Retina (tissue), 1 donor: ENCODE measurements around the gene IRAK1.

Experiments
- DNase-seq: peaks from one replicate; pipeline ENCODE4 v3.0.0-alpha.2; 2016

IRAK1 gene

DNA sequence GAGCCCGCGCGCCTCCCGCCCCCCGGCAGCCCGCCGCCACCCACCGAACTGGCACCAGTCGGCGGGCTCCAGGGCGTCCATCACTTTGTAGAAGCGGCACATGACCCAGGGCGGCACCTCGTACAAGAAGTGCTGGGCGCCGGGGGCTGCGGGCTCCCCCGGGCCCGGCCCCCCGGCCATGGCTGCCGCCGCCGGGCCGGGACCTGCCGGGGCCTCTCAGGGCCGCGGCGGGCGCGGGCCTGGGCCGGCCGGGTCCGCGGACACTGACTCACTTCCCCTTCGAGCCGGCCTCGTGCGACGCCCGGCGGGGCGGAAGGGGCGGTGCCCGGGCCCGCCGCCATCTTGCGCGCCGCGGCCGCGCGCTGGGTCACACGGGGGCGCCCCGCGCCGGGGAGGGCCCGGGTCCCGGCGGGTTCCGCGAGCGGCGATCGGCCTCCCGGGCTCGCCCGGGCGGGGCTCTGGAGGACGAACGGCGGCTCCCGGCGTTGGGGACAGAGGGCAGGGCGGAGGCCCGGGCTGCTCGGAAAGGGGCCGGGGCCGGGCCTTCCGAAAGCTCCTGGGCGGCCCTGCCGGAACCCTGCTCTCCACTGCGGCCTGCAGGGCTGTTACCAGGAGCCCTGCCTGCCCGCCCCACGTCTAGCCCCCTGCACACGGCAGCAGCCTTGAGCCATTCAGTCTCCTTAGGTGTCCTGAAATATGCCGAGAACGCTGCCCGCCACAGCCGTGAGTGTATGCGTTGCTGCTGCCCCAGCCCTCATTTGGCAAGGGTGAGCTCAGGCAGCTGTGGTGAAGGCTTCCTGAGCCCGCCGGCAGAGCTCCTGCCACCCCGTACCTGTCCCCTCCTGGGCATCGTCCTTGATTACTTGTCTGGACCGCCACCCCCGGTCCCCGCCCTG, at the start of gene IRAK1:
TSS of gene IRAK1 (minus strand) at position 270 of the 896 bp plus-strand sequence. CDS start at position 180, 90 bp downstream.
- DNase-seq = peak; percentile 49

DNA sequence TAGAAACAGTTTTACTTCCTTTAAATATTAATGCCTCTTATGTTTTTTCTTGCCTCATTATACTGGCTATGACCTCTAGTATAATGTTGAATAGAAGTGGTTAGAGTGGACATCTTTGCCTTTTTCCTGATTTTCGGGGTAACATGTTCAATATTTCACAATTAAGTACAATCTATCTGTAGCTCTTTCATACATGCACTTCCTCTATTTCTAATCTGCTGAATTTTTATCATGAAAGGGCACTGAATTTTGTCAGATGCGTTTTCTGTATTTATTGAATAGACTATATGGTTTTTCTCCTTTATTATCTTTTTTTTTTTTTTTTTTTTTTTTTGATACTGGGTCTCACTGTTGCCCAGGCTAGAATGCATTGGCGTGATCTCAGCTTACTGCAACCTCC, 48.9 kb upstream of the IRAK1 start:
- DNase-seq = no peak

DNA sequence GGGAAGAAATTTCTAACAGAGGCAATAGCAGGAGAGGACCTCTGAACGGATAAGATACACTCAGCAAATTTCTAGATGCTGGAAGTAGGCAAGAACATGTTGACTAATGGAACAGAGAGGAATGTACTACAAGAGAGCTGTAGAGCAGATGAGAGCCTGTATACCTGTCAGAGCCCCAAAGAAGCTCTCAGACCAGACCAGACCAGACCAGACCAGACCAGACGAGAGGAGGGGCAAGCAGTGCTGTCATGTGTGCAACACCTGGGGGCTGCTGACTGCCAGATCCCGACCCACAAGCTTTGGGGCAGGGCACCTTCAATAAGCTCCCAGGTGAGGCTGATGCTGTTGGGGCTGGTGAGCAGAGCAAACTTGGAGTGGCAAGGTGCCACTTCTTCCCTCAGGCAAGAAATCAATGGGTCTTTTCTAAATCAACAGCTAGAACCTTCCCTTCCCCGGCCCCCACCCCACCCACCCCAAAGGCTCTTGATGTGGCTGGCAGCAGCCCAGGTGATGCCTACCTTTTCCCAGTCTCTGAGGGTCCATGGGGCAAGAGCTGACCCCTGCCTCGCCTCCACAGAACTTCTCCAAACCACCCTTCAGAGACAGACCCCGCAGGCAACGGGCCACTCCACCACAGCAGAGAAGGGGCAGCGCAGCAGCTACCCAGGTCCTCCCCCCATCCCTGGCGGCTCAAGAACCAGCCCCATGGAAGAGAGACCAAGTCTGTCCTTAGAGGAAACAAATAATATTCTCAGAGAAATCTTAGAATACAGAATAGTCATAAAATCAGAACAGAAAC, 45.1 kb upstream of the IRAK1 start:
- no peak for DNase-seq

DNA sequence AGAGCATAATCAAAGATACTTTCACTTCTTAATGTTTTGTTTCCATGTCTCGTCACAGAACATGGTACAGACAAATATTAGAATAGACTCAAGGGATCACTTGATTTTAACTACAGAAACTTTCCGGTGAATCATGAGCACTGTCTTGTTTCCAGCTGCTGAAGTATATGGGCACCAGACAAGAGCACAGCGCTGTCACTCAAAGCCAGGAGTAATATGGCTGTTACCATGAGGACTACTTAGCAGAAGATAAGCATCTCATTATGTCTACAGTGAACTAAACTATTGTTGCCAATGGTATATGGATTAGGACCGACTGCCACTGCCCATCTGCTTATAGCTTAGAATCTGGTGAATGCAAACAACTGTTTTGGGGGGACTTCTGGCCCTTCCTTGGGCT, 43.5 kb upstream of the IRAK1 start:
- no peak for DNase-seq

DNA sequence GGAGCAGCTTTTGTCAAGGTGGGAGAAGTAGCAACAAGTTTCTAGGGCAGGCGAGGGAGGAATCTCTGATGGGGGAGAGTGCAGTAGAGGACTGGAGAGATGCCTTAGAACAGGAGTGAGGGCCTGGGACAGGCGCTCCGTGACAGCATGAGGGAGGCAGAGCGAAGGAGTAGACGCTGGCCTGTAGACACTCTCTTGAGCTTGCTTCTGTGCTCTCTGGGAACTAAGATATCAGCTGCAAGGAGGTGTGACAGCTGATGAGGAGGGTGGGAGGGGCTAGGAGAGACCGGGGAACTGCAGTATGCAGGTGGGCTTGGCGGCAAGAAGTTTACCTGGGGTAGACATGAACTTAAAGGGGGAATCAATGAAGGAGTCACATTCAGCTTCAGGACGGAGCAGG, 42.1 kb upstream of the IRAK1 start:
- DNase-seq = no peak

DNA sequence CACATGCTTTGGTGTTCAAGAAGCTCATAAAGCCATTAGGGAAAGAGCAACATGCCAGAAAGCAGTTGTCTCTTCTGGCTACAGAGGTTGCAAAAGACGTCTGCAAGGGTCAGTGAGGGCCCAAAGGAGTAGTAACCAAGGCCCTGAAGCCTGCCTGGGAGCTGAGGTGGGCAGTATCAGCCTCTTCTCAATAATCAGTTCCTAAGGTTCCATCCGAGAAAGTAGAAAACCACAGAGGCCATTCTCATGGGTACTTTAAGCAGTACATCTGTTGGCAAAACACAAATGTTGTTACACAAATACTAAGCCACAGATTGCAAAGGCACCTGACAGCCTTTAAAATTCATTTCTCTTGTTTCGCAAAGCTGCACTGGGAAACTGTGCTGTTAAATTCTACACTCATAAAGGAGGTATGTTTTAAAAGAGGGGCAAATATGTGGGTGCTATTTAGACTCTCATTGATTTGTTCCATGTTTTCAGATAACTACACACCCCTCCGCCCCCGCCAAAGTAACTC, 40.1 kb upstream of the IRAK1 start:
- DNase-seq = no peak

DNA sequence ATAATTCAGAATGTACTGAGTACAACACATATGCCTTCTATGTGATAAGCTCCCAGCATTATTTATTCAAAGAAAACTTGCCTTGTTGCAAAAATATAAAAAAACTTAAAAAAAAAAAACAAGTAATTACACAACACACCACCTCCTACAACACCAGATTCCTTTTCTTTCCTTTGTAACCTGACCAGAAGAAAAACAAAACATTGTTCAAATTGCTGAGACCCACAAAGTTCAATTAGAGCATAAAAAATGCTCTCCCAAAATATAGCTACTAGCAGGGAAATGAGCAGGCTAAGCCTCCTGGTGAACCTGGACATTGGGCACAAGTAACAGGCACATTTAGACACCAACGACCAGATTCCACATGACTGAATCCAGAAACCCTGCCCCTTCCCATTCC, 39.5 kb upstream of the IRAK1 start:
- no peak for DNase-seq

DNA sequence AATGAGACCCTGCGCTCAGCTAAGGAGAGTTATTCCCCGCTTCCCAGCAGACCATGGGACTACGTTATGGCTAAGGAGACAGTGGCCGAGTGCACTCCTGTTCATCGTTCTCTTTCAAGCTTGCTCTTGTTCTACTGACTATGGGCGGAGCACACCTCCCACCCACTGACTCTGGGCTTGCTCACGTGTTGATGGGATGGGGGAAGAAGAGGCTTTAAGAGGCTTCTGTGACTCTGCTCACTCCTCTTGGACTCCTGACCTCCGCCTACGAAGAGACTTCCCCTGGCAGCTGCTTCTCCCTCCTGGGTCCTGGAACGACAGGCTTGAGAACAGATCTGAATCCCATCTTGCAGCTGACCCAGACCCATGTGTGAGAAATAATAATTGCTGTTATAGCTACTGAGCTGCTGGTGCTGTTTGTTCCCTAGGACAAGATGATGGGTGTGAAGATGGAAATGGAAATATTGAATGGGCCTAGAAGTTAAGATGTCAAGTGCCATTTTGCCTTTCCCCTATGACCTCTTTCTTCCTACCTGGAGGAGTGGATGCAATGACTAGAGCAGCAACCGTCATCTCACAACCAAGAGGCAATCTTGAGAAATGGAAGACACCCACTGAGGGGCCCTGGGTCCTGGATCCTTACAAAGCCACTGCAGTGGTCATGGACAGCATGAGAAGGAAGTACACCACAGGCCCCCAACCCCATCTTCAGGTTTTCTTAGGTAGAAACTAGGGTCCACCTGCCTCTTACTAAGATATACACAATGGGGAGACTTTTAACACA, 38.7 kb upstream of the IRAK1 start:
- DNase-seq = no peak

DNA sequence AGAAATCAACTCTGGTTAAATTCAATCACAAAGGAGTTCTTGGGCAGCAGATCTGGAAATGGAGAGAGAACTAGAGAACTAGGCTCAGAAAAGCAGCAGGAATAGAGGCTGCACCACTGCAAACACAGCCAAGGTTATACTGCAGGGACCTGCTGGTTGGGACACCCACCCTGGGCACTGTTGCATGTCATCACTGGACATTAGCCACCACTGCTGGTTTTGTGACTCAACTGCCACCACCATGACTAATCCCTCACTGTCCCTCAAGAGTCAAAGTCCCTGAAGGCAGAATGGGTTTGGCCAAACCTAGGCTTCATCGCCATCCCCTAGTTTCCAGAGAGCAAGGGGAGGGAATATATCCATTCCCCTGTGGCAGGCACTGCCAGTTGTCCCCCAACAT, 38.1 kb upstream of the IRAK1 start:
- no peak for DNase-seq

DNA sequence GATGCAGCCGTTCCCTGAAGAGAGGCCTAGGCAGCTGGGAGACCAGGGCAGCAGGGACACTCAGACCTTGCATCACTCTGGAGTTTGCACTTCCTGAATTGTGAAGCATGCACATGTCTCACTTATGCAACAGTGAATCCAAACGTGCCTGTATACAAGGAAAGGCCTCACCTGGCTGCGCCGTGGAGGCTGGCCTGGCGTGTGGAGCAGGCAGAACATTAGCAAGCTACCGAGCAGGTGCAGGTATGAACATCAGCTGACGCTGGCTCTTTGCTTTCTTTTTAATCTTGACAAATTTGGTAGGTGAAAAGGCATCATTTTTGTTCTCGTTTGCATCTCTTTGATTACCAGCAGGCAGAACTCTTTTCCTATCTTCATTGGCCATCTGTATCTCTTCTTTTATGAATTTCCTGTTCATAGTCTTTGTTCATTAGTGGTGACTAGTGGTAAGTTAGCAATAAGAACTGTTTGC, 37.1 kb upstream of the IRAK1 start:
- DNase-seq = no peak

DNA sequence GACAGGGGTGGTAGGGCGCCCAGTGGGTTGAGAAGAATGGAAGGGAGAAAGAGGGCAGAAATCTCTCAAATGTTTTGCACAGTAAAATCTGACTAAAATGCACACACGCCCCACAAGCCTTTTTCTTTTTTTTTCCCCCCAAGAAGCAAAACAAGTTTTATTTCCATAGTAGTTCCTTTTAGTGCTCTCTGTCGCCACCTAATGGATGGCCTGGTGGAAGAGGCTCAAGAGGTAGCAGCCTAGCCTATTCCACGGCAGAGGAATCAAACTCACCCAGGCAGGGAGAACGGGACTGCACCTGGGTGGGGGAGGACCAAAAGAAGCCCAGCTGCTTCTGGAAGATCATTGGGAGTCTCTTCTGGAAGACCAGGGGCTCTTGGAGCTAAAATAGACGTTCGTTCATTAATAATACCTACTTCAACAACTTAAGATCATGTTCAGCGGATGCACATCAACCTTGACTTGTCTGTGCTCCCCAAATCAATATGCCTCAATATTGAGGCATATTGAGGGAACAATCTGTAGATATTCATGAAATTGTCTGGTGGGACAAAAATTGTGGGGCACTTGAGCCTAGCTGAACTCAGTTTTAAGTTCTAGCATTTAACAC, 31.6 kb upstream of the IRAK1 start:
- DNase-seq = peak; percentile 54

DNA sequence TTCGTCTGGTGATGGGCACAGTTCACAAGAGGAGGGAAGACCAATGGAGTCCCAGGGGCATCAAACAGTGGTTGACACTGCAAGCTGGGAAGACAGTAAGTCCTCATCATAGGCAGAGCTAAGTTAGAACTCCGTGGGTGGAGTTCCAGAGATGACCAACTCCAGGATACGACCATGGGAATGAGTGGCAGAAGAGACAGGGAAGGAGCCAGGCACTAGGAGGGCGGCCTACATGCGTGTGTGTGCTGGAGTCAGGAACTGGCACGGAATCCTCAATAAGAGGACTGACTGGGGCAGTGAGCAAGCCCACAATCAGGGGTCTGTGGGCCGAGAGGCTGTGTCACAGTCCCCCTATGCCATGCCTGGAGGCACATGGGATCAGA, 30.4 kb upstream of the IRAK1 start:
- DNase-seq = no peak

DNA sequence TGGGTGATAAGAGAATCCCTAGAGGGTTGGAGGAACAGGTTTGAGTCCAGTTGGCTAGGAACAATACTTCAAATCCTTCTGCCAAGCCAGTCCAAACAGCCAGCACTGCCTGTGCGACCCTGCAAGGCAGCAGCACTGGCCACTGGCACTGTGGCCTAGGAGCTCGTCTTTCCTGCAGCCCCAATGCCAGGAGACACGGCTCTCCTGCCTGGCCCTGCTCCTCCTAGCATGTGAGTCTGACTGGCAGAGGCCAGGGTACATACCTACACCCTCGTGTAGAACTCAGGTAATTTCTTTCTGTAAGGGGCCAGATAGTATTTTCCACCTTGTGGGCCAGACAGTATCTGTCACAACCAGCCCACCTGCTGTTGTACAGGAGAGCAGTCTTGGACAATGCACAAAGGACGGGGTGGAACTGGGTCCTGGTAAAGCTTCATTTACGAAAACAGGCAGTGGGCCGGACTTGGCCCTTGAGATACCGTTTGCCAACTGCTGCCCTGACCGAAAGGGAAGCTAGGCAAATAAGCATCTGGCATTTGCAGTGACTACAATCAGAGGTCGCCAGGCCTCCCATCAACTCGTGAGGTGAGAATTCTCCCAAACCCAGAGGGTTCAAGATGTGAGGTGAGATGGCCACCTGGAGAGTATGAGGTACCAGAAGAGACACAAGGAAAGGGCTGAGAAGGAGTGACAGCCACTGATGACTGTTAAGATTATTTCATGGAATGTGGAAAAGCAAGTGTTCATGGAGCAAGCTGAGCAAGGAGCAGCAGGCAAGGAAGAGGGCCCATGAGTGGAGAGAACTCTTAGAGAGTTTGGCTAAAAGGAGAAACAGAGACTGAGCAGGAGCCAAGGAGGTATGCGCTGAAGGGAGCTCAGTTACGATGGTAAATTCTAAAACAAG, 29.8 kb upstream of the IRAK1 start:
- no peak for DNase-seq

DNA sequence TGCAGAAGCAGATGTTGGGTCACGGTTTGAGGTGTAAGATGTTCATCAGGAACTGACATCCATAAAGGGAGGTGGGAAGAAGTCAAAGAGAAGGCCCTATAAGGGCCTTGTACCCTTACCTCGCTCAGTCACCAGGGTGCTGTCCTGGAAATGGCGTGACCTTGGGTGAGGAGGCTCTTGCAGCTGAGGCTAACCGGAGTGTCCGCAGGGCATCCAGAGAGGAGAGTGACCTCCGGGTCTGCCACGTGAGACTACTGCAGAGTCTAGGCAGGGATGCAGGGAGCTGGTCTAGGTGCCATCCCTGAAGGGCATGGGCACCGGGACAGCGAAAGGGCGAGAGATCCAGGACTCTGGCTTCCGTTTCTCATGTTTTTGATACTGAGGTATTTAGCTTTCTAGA, 28.7 kb upstream of the IRAK1 start:
- DNase-seq = no peak

DNA sequence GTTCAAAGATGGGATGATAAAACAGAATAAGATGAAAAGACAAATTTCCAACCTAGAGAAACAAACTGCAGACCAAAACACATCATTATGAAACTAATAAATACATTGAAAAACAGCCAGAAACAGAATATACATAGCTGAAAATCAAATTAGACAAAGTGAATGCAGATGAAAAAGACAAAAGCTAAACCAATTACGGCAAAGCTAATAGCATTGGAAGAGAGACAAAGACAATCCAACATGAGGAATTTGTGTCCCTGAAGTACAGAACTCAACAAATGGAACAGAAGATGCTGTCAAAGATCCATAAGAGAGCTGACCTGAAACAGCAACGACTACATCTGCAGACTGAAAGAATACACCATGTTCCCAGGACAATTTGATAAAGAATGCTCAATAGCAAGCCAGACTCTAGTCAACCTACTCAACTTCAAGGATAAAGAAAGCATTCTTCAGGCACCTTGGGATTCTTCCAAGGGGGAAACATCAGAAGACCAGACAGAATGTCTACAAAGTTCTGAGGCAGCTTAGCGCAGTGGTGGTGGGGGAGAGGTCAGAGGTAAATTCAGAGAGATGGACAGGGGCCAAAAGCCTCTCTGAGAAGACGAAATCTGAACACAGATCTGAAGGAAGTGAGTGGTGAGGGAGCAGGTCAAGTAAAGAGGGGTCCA, 27.4 kb upstream of the IRAK1 start:
- no peak for DNase-seq

DNA sequence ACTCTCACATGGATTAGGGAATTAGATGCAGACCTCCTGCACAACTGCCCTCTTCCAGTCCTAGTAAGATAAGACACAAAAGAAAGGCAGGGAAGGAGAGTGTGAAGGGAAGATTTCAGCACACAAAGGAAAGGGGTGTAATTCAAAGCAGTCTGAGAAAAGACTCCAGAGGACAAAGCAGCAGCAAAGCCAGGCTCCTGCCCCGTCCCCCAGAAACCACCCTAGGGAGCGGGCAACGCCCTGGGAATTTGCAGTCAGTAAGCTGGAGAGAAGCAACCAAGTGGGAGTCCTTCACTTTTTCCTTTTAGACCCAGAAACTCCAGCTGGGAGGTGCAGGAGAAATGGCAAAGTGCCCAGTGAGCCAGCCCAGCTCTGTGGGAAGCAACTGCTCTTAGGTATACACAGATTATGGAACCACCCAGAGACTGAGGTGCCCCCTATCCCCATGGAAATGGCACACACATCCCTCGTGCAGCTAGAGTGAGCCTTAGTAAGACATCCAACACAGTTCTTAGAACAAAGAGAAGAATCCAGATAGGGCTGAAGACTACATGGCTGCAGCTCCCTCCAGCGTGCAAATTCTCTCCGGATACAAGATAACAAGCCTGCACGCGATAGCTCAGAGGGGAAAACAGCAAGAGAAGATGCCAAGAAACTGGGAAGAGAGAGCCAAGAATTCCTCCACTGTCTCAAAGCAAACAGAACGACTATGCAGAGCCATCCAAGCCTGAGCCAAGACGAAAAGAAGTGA, 26.5 kb upstream of the IRAK1 start:
- no peak for DNase-seq

DNA sequence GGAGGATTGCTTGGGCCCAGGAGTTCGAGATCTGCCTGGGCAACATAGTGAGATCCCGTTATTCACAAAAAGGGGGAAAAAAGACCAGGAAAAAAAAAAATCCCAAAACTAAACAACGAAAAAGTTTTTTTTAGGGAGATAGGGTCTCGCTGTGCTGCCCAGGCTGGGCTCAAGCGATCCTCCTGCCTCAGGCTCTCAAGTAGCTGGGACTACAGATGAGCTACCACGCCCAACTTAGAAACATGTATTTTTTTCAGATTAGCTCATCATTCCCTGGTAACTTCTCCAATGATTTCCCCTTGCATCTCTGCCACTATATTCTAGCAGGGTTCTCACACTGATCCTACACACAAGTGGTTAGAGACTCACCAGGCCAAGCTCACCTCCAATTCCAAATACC, 24.4 kb upstream of the IRAK1 start:
- DNase-seq = no peak

DNA sequence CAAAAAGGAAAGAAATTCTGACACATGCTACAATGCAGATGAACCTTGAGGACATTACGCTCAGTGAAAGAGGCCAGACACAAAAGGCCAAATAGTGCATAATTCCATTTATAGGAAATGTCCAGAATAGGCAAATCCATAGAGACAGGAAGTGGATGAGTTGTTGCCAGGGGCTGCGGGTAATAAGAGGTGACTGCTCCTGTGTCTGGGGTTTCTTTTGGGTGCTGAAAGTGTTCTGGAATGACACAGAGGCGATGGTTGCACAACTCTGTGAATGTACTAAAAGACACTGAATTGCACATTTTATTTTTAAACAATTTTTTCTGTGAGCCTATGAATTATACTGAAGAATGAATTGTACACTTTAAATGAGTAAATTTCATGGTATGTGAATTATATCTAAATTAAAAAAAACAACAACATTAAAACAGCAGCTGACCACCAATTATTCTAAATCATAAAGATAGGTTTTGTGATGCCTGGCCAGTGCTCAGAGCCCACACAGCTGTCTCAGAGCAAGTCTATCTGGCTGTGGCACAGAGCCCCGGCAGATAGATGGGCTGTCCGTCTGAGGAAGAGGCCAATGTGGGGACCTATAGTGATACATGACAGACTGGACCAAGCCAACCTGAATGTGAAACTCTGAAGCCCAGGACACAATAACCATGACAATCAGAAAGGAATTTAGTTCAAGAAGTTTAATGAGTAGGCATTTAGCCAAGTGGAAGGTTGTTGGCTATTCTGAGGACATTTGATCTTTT, 23.5 kb upstream of the IRAK1 start:
- no peak for DNase-seq

DNA sequence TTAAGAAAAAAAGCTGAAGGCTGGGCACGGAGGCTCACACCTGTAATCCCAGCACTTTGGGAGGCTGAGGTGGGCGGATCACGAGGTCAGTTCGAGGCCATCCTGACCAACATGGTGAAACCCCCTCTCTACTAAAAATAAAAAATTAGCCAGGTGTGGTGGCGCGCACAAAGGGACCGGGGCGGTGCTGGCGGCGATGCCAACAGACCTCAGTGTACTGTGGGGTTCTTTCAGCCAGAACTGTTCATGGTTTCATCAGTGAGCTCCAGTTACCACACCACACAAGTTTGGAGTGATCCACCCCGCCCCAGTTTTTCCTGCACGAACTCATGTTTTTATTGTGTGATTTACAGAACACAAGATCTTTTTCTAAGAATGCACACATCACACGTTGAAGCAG, 21.2 kb upstream of the IRAK1 start:
- no peak for DNase-seq
